HG03095 (cell line): ENCODE data around the gene RGCC.
A peak's percentile ranks its signal among the peaks of the same experiment; 100 is the strongest.
"Not testable (repeated sequence)": the region's sequence is repeated elsewhere in the genome, so short reads cannot be mapped to it uniquely, and the experiment has no call there.

Experiments used
- ATAC-seq: cut with Tn5 transposase; IDR thresholded peaks from one replicate; pipeline ENCODE4 v1.9.1; 2021; ENCODE audit warnings: moderate library complexity; ENCODE audit not compliant: unreplicated experiment

Gene RGCC

DNA sequence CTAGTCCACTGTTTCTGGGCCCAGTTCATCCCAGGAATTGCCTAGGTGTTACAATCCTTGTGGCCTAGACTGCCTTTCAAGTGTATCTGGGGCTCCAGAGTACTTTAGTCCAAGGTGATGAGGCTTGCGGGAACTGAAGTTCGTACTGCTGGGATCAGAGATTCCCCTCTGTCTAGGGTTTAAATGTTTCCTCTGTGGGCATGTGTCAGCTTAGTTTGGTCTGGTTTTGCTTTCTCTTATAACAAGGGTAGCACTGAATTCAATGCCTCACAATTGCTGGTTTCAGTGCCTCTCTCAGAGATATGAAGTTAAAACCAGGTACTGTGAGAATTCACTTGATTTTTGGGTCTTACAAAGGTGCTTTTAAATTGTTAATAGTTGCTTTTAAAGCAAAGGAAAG is 30.8 kb downstream of the RGCC start:
- no peak for ATAC-seq

DNA sequence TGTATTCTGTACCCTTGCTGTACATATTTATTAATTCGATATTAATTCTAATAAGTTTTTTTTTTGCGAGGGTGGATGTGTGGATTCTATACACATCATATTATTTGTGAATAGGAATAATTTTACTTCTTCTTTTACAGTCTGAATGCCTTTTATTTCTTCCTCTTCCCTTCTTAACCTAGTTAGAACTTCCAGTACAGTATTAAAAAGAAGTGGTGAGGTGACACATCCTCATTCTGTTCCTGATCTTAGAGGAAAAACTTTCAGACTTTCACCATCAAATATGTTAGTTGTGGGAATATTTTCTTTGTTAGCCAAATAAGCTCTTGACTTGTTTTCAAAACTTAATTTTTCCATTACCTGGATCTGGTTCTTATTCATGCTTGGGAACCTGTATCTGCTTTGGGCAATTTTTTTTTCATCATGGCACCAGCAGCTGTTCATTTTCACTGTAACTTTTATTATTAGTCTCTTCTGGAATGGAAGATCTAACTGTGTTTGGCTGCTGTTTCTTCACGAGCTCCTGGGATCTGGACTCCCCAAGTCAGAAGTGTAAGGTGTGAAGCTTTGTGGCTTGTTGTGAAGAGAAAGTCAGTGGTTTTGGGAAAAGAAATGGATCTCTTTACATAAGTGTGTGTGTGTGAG is 33.1 kb downstream of the RGCC start:
- no peak for ATAC-seq

DNA sequence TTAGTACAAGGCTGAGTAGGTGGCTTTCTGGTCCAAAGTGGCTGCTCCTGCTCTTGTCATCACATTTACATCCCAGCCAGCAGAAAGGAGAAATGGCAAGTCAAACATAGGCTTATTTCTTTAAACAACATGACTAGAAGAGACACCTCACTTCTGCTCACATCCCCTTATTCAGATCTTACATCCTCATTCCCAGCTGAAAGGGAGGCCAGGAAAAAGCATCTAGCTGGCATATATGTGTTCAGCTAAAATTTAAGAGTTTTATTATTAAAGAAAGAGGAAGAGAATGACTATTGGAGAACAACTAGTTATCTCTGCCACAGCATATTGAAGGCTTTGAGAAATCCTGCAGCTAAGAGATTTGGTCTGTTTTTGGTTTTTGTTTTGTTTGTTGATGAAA is 34.1 kb downstream of the RGCC start:
- ATAC-seq: no peak

DNA sequence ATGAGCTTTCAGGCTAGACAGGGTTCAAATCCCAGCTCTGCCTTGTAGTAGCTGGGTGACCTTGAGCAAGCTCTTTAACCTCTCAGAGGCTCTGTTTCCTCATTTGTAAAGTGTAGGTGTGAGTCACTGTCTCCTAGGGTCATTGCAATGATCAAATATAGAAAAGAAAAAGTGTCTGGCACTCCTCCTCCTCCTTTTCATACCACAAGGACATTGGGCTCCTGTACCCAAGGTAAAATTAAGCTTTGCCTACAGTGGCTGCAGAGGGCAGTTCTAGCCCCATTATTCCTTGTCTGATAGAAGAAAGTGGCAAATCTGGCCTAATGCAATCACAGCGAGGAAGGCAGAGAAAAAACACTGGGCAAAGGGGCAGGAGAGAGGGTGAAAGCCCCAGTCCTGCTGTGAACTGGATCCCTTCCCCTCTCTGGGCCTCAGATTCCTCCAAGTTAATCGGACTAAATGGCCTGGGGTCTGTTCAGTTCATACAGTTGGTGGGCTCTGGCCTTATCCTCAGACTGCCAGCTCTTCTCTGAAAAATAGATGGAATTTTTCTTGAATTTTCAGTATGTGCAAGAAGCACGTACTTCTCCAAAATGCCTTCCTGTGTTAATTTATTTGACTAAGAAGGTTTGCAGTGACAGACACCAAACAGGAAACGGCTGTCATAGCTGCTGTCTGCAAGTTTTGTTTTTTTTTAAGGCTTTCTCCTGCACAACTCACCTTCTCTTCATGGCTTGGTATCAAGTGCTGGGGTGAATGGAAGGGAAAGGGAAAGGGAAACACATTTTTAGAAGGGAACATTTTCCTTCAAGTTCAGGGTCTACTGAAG is 35.3 kb downstream of the RGCC start:
- peak; percentile 57 for ATAC-seq

DNA sequence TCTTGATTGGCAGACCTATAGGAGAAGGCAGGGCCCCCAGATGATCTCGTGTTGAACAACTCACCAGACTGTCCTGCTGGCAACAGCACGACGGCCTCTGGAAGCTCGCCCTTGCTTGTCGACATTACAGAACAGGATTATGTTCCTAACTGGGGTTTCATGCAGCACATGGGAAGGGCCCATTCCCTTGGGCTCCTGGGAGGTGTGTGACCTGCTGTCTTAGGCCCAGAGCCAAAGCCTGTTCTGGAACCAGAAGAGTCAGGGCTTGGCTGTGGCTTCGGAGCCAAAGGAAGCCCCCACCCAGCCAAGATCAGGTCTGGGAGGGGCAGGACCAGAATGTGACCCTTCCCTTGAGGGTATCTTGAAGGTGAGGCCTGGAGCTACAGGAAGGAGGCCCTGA is 36.9 kb downstream of the RGCC start:
- no peak for ATAC-seq

DNA sequence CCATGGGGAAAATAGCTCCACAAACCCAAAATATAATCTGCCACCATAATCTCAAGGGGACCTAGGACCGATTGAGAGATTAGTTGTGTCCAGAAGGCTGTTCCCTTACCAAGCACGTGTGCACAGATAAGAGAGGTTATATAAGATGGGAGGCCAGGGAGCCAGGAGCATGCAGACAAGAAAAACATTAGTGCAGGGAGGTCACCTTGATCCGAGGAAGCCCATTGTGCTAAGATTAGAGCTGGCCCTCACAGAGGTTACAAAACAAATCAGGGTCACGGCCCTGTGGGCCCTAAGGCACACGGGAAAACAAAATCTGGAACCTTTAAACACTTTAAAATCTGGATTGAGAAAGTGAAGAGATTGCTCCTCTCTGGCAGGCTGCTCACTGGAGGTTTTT is 37.7 kb downstream of the RGCC start:
- ATAC-seq: no peak

DNA sequence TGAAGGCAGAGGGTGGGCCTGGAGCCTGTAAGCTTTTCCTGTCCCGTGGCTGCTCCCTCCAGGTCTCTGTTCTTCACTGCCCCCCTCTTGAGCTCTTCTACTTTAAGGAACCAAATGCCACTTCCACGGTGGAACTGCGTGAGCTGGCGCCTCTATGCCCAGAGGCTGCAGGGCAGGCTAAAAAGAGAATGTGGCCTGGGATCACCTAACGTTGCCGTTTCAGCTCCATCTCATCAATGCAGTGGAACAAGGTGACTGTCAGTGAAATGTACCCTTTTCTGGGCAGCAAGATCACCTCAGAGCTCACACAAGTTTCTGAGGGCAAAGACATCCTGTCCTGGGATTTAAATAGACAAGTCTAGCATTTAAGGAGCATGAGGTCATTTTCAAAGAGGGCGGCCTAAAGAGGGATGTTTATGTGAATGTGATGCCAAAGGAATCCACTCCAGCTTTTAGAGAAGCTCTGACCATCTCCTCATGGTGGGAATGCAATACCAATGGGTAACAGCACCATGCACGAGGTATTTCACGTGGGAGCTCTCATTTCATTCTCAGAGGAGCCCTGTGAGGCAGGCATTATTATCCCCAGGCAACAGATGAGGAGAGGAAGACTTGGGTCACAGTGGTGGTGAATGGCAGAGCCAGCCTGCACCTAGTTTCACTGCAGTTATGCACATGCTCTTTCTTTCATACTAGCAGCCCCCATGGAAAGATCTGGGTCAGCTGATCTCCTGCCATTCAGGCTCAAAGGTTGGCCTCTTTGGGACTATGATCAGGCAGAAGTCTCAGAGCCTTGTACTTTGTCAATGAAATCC is 39.3 kb downstream of the RGCC start:
- no peak for ATAC-seq

DNA sequence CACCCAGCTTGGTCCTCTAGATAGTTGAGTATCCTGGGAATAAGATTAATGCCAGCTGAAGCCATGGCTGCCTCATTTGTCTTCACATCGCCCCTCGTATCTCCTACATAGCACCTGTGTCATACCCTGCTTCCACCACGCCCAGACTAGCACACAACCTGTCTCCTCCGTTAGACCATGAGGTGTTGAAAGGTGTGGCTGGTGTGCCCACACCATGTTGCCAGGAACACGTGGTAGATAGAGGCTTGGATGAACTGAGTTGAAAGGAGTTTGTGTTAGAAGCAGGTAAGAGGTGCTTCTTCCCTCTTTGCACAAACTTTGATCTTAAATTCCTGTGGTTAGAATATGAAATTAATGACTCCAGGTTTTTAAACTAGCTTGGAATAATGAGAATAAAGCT is 40.1 kb downstream of the RGCC start:
- no peak for ATAC-seq

DNA sequence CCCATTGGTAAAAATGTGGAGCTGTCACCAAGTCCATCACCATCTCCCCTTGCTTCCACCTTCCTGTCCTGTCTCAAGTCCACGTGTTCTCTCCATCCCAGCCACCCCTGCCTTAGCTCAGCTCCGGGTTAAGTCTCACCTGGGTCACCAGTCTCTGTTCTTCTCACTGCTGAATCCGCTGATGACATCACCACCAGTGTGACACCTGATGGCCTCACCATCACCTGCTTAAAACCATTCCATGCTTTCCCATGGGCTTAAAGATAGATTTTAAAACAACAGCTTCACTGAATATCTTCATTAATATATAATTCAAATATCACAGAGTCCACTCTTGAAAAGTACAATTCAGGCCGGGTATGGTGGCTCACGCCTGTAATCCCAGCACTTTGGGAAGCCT is 42.1 kb downstream of the RGCC start:
- ATAC-seq: no peak

DNA sequence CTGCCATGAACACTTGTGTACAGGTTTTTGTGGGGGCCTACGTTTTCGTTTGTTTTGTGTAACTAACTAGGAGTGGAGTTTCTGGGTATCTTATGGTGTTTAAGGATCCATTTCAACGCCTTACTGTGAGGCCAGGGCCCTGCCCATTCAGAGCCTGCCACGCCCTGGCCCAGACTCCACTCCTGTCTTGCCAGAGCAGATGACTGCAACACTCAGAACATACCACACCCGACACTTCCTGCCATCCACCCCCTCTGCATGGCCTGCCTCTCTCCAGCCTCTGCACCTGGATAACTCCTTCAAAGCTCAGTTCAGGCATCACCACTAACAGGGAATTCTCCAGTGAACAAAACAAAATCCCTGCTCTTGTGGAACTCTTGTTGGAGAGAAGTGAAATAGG is 43.2 kb downstream of the RGCC start:
- no peak for ATAC-seq

DNA sequence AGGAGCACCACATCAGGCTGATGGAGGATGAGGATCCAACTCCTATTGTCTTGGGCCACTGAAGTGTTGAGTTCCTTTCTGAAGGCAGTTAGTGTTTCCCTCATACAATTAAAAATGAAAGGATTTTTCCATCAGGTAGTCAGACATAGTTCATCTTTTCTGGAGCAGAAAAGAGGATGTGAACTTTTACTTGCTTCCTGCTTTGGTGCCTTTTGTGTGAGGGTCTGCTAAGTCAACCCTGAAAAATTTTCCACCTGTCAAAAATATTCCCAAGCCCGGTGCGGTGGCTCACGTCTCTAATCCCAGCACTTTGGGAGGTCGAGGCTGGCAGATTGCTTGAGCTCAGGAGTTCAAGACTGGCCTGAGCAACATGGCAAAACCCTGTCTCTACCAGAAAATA is 43.9 kb downstream of the RGCC start:
- no peak for ATAC-seq

DNA sequence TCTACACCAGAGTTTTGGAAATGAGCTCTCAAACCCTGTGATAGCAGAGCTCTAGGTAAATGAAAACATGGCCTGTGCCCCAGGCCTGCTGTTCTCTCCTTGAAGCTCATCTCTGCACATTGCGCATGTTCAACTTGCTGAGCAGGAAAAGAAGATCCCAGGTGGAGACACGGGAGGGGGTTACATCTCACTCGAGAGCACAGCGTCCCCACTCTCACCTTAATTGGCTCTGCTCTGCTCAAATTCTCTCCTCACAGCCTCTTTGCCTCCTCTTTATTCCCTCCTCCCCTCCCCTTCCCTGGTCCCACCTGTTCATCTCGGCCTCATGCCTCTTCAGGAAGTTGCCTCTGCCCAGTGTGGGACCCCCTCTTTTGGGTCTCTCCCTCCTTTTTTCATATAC is 44.7 kb downstream of the RGCC start:
- no peak for ATAC-seq

DNA sequence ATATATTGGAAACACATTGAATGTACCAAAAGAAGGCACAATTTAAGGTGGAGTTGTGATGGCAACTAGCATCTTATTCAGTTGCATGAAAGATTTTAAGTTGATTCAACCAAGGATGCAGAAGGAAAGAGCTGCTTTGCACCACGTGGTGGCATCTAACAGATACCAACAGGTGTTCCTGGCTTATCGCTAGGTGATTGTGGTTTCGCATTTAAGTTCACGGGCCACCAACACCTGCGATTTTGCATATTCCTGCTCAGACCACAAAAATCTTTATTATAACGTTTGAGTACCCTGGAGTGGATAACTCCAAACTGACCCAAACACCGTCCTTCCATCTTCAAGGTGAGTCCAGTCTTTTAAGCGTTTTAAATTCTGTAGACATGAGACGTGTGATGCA is 45.3 kb downstream of the RGCC start:
- ATAC-seq: peak; percentile 70

DNA sequence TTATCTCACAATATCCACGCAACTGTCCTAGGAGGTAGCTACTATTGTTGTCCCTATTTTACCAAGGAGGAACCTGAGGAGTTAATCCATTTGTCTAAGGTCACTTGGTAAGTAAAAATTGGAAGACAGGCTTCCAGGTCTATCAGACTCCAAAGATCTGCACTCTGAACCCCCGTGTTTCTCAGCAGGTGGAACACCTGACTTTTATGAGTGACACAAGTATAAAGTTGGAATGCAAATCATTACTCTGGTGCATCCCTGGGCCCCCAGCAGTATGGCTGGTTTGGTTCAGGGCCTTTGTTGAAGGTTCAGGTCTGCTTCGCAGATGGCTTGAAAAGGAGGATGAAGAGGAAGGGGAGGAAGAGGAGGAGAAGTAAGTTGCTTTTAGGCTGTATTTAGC is 46.0 kb downstream of the RGCC start:
- ATAC-seq: no peak

DNA sequence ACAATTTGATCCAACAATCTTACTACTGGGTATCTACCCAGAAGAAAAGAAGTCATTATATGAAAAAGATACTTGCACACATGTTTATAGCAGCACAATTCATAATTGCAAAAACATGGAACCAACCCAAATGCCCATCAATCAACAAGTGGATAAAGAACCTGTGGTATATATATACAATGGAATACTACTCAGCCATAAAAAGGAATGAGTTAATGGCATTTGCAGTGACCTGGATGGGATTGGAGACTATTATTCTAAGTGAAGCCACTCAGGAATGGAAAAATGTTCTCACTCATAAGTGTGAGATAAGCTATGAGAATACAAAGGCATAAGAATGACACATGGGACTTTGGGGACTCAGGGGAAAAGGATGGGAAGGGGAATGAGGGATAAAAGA is 47.3 kb downstream of the RGCC start:
- ATAC-seq: not testable (repeated sequence)

DNA sequence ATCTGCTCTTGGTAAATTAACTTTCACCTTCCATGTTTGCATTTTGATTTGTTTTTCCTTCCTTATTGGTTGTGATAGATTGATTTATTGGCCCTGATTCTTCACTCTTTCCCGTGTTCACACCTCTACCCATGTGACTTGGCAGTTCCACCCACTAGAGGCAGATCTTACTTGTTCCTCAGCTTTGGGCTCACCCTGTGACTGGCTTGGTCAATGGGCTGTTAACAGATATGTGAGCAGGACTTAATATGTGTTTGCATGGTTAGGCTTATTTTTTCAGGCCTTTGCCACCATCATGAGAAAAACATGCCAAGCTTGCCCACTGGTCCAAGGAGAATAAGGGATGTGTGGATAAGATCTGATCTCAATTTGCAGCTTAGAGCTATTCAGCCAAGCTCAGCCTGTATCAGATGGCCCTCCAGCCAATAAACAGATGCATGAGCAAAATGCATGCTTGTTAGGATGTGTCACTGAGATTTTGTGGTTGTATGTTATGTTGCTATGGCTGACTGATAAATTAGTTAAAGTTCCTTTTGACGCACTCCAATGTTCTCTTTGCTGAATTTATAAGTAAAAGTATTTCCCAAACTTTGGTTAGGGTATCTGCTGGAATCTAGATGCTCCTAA is 48.0 kb downstream of the RGCC start:
- ATAC-seq: no peak

DNA sequence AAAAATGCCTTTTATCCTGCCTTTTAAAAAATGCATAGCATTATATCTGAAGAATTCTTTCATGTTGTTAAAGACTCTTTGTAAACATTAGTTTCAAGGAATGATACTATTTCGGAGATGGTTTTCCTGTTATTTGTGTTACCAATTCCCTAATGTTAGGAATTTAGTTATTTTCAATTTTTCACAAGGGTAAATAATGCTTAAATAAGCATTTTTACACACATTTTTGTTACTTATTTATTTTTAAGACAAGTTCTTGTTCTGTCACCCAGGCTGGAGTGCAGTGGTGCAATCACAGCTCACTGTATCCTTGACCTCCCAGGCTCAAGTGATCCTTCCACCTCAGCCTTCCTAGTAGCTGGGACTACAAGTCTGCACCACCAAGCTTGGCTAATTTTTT is 49.0 kb downstream of the RGCC start:
- no peak for ATAC-seq

DNA sequence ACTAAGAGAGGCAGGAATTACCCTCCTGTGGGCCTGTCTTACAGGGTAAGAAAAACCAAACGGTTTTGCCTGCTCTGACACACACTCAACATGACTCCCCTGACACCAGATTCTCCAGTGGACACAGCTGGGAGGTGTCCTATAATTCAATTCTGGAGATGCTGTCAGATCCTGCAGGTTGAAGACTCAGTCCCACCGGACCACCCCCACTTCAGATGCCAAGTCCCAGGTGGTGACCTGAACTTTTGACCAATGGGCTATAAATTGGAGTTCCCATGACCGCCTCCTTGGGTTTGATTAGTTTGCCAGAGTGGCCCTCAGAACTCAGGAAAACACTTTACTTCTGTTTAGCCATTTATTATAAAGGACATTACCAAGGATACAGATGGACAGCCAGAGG is 52.6 kb downstream of the RGCC start:
- no peak for ATAC-seq

DNA sequence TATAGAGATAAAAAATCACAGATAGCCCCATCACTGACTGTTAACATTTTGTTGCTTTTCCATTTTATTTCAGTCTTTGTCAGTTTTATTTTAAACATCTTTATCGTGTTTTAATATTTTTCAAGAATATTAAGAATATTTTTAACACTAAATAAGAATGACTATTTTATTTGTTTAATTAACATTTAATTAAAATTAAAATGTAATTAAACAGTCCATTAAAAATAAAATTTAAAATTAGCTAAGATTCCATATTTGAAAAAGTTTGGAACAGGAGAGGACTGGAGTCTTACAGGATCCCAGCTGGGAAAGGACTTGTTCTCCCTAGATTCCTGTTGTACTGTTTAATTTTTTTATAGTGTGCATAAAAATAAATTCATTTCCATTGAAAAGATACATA is 54.5 kb downstream of the RGCC start:
- ATAC-seq: no peak

DNA sequence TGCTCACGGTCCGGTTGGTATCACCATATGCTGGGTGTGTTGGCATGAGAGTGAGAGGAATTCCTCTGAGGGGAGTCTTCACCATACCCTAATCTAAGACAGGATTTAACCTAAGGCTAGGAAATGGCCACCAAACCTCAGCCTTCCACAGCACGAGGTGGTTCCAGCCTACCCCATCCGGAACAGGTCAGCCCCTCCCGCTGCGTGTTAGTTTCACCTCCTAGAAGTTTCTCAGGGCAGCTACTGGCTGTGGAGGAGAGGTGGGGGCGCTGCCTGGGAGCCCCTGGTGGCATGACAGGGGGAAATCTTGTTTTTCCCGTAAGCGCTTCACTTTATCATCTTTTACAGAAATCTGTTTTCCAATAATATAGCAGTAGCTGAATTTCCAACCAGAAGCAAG is 55.1 kb downstream of the RGCC start:
- ATAC-seq: no peak

DNA sequence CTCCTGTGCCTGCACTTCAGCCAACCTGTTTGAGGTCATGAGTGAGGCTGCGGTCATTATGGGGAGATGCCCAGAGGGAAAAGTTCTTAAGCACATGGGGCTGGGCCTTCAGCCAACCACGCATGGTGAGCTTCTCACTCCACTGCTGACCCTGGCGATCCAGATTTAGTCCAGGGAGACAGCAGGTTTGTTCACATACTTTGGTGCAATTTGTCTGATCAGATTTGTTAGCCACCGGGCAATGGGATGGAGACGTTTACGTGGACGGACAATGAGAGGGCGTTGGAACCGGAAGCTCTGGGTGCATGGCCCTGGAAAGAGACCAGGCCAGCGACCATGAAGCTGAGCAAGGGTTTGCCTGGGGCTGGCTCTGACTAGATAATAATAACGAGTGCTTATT is 56.2 kb downstream of the RGCC start:
- no peak for ATAC-seq
